Osteoblast (primary cell): Measurements from ENCODE around the gene KCNIP3. TPM values are rescaled to one million over a fixed set of nuclear protein-coding genes. Genes with fewer than 3 reads are reported as not detected.
A peak's percentile ranks its signal among the peaks of the same experiment; 100 is the strongest.

Source experiments
- DNase-seq: peaks from one replicate; pipeline ENCODE4 v3.0.0; 2011; ENCODE audit warnings: low spot score, mixed read lengths; ENCODE audit not compliant: insufficient read length; ENCODE audit errors: missing footprints
- H2AFZ ChIP-seq: 2 replicates; pipeline ENCODE4 v1.6.0; 2011; ENCODE audit warnings: mild to moderate bottlenecking, low read length
- H3K27ac ChIP-seq: 2 replicates; pipeline ENCODE4 v1.5.1; 2011; ENCODE audit warnings: mild to moderate bottlenecking, low read depth, low read length, moderate library complexity
- H3K27me3 ChIP-seq: 2 replicates; pipeline ENCODE4 v1.6.0; 2012; ENCODE audit warnings: mild to moderate bottlenecking, control low read depth, inconsistent platforms, low read length, moderate library complexity; ENCODE audit not compliant: insufficient read depth
- H3K36me3 ChIP-seq: 2 replicates; pipeline ENCODE4 v1.5.1; 2011; ENCODE audit warnings: mild to moderate bottlenecking, low read length, control low read depth, moderate library complexity; ENCODE audit not compliant: insufficient read depth
- H3K4me1 ChIP-seq: 2 replicates; pipeline ENCODE4 v1.5.1; 2011; ENCODE audit warnings: mild to moderate bottlenecking, low read length, control low read depth, moderate library complexity; ENCODE audit not compliant: insufficient read depth
- H3K4me2 ChIP-seq: 2 replicates; pipeline ENCODE4 v1.6.0; 2011; ENCODE audit warnings: mild to moderate bottlenecking, low read length; ENCODE audit not compliant: insufficient read depth
- H3K4me3 ChIP-seq: fragments of 200-600 bp; sonication (generic); 3 replicates; pipeline ENCODE4 v1.5.1; 2012; ENCODE audit warnings: mild to moderate bottlenecking, low read length, inconsistent platforms; ENCODE audit not compliant: insufficient read depth
- H3K79me2 ChIP-seq: 2 replicates; pipeline ENCODE4 v1.6.0; 2012; ENCODE audit warnings: mild to moderate bottlenecking, low read length, control low read depth, inconsistent platforms; ENCODE audit not compliant: insufficient read depth
- H3K9me3 ChIP-seq: 2 replicates; pipeline ENCODE4 v1.5.1; 2011; ENCODE audit warnings: low read depth, low read length, control low read depth
- H4K20me1 ChIP-seq: 2 replicates; pipeline ENCODE4 v1.6.0; 2012; ENCODE audit warnings: mild to moderate bottlenecking, low read length, control low read depth; ENCODE audit not compliant: insufficient read depth
- CTCF ChIP-seq: IDR thresholded peaks from 2 replicates; pipeline ENCODE4 v1.5.1; 2011; ENCODE audit warnings: mild to moderate bottlenecking, low read depth, low read length, moderate library complexity; ENCODE audit errors: extremely low read depth
- total RNA-seq: library from RNA; depleted of rRNA; stranded (reverse); fragments of >200 nt; gene quantifications from 2 replicates; pipeline ENCODE4 v1.2.3, GENCODE V29; 2012

The KCNIP3 gene
- total RNA-seq, 1 donor, result under 0.01 TPM

GRCh38 chr2:95276244-95276887 lies 20.8 kb upstream of the KCNIP3 start:
- peak; percentile 66 for DNase-seq
- Histone ChIP-seq H3K27ac (no peak overlapping the region), H4K20me1 (no peaks in the 10 kb centered on the region), H2AFZ (no peak overlapping the region), H3K4me2 (no peak overlapping the region), H3K4me3 (no peak overlapping the region), H3K79me2 (no peaks in the 10 kb centered on the region), H3K4me1 (peaks cover 5% of the 10 kb centered on the region), H3K27me3 (no peaks in the 10 kb centered on the region), H3K36me3 (no peaks in the 10 kb centered on the region), H3K9me3 (no peaks in the 10 kb centered on the region)
- TF ChIP-seq CTCF, result no peak

- H3K36me3 ChIP-seq, result no peaks in the 10 kb centered on the region
- no peaks in the 10 kb centered on the region for H3K79me2 ChIP-seq
- no peaks in the 10 kb centered on the region for H3K27me3 ChIP-seq
- no peak overlapping the region for H2AFZ ChIP-seq
- H4K20me1 ChIP-seq, result no peaks in the 10 kb centered on the region
- no peaks in the 10 kb centered on the region for H3K9me3 ChIP-seq
- no peak overlapping the region for H3K27ac ChIP-seq
- H3K4me1 ChIP-seq, result peaks cover 5% of the 10 kb centered on the region
- no peak overlapping the region for H3K4me3 ChIP-seq
- no peak for TF ChIP-seq CTCF
- peak; percentile 18 for DNase-seq
- no peak overlapping the region for H3K4me2 ChIP-seq
These were observed 20.3 kb upstream of the KCNIP3 start for GRCh38 chr2:95276888-95277245.

- peaks cover 5% of the 10 kb centered on the region for H3K4me1 ChIP-seq
- H3K4me3 ChIP-seq, result no peak overlapping the region
- no peaks in the 10 kb centered on the region for H3K9me3 ChIP-seq
- DNase-seq, result peak; percentile 66
- no peak for TF ChIP-seq CTCF
- no peaks in the 10 kb centered on the region for H3K27me3 ChIP-seq
- no peak overlapping the region for H3K4me2 ChIP-seq
- no peak overlapping the region for H3K27ac ChIP-seq
- no peaks in the 10 kb centered on the region for H3K36me3 ChIP-seq
- no peak overlapping the region for H2AFZ ChIP-seq
- no peaks in the 10 kb centered on the region for H4K20me1 ChIP-seq
- no peaks in the 10 kb centered on the region for H3K79me2 ChIP-seq
These were observed 19.8 kb upstream of the KCNIP3 start for GRCh38 chr2:95277246-95277906.

GRCh38 chr2:95278051-95278471 lies 19.1 kb upstream of the KCNIP3 start:
- H3K36me3 ChIP-seq, result no peaks in the 10 kb centered on the region
- H3K4me2 ChIP-seq, result no peak overlapping the region
- no peak for TF ChIP-seq CTCF
- peak; percentile 98 for DNase-seq
- H3K27me3 ChIP-seq, result no peaks in the 10 kb centered on the region
- no peak overlapping the region for H2AFZ ChIP-seq
- no peaks in the 10 kb centered on the region for H4K20me1 ChIP-seq
- H3K79me2 ChIP-seq, result no peaks in the 10 kb centered on the region
- no peak overlapping the region for H3K4me3 ChIP-seq
- no peak overlapping the region for H3K27ac ChIP-seq
- no peaks in the 10 kb centered on the region for H3K9me3 ChIP-seq
- H3K4me1 ChIP-seq, result peaks cover 5% of the 10 kb centered on the region
